Measurements from ENCODE around the gene ABHD17A. TPM values are rescaled to one million over a fixed set of nuclear protein-coding genes. Genes with fewer than 3 reads are reported as not detected.

Gene ABHD17A
- total RNA-seq: 107 and 116 TPM in 2 replicates

GRCh38 chr19:1885398-1886119 lies at the start of gene ABHD17A:
ABHD17A (minus strand) TSS chr19:1885496; CDS start chr19:1881566, 3,930 bp downstream.

GRCh38 chr19:1905110-1905862 lies 20.0 kb upstream of the ABHD17A start, which contains the start of the genes ADAT3 and SCAMP4:
ADAT3 (plus strand) TSS chr19:1905399; CDS start chr19:1912048, 6,649 bp downstream.
SCAMP4 (plus strand) TSS chr19:1905399; CDS start chr19:1915020, 9,621 bp downstream.

GRCh38 chr19:1863328-1863637 lies 22.0 kb downstream of the ABHD17A start, which contains the start of gene KLF16:
KLF16 (minus strand) TSS chr19:1863579; CDS start chr19:1863497, 82 bp downstream.

DNA sequence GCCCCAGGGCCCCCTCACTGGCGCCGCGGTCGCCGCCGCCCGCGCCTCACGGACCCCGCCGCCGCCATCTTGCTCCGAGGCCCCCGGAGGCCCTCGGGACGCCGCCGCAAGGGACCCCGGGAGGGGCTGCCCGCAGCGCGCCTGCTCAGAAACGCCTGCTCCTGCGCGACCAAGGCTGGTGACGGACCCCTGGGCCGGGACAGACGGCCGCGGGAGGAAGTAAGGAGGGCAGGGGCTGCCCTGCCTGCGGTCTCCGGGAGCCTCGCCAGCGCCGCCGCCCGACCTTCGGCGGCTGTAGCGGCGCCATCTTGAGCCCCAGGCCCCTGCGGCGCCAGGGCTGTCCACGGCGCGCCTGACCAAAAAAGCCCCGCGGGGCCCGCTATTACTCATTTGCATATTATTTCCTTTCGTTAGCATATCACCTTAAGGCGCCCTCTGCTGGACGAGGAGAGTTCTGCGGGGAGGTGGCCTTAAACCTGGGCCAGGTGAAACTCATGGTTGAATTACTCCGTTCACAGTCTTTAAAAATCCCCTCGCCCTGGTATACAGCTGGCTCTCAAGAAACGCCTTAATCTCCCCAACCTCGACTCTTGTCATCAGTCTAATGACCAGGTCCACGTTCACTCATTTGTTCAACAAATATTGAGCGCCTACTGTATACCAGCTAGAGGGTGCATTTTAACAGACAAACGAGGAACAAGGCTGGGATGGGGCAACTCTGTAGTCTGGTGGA lies 36.7 kb downstream of the ABHD17A start, which contains the start of gene REXO1:
Gene REXO1, minus strand, starts transcription at position 85 of the 733 bp plus-strand sequence. CDS start 125 bp downstream, outside the sequence.

Other genes starting within 250 kb of the ABHD17A start
- 118 and 363 TPM in 2 replicates for gene TCF3, start 232.9 kb downstream of the ABHD17A start, total RNA-seq
- gene ONECUT3, start 132.0 kb downstream of the ABHD17A start, total RNA-seq: not detected in 2 replicates
- gene ATP8B3, start 73.2 kb downstream of the ABHD17A start, total RNA-seq: 0.52 and 6.9 TPM in 2 replicates
- gene REXO1, start 37.0 kb downstream of the ABHD17A start, total RNA-seq: 14.1 and 17.1 TPM in 2 replicates
- gene KLF16, start 21.9 kb downstream of the ABHD17A start, total RNA-seq: 8.9 and 15.3 TPM in 2 replicates
- gene ADAT3, start 19.9 kb upstream of the ABHD17A start, total RNA-seq: 3.7 and 11.7 TPM in 2 replicates
- 95.2 and 139 TPM in 2 replicates for gene SCAMP4, start 19.9 kb upstream of the ABHD17A start, total RNA-seq
- gene CSNK1G2, start 55.7 kb upstream of the ABHD17A start, total RNA-seq: 61.2 and 77.4 TPM in 2 replicates
- 77.4 and 137 TPM in 2 replicates for gene BTBD2, start 130.2 kb upstream of the ABHD17A start, total RNA-seq
- gene MKNK2, start 165.7 kb upstream of the ABHD17A start, total RNA-seq: 68.7 and 80.6 TPM in 2 replicates
- gene MOB3A, start 210.8 kb upstream of the ABHD17A start, total RNA-seq: 27.5 and 36.5 TPM in 2 replicates
- gene IZUMO4, start 211.4 kb upstream of the ABHD17A start, total RNA-seq: 0.13 and 2.9 TPM in 2 replicates

Data from epithelial cell of alveolus of lung (primary cell).